HG03097 (cell line): ENCODE results near the gene NUP205.
"Not testable (repeated sequence)": the region's sequence is repeated elsewhere in the genome, so short reads cannot be mapped to it uniquely, and the experiment has no call there.

ENCODE experiments used
- ATAC-seq: cut with Tn5 transposase; IDR thresholded peaks from one replicate; pipeline ENCODE4 v1.9.1; 2021; ENCODE audit not compliant: unreplicated experiment, low FRiP score

Gene NUP205

GRCh38 chr7:135664046-135664589, 106.4 kb downstream of the NUP205 start:
- ATAC-seq: no peak

GRCh38 chr7:135665042-135665441, 107.3 kb downstream of the NUP205 start:
- ATAC-seq: no peak

GRCh38 chr7:135666156-135666555, 108.4 kb downstream of the NUP205 start:
- ATAC-seq: no peak

- ATAC-seq: no peak
Observed at GRCh38 chr7:135666846-135667245, 109.1 kb downstream of the NUP205 start.

GRCh38 chr7:135667626-135668025, 109.9 kb downstream of the NUP205 start:
- not testable (repeated sequence) for ATAC-seq

DNA sequence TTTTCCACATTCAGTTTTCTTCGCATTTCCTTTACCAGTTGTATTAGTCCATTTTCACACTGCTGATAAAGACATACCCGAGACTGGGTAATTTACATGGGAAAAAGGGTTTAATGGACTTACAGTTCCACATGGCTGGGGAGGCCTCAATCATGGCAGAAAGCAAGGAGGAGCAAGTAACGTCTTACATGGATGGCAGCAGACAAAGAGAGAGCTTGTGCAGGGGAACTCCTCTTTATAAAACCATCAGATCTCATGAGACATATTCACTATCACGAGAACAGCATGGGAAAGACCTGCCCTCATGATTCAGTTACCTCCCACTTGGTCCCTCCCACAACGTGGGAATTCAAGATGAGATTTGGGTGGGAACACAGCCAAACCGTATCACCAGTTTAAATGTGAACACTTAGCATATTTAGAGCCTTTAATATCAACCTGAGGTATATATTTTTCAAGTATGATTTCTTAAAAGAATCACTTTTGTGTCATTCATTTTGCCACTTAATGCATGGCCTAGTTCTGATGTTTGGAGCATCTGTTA, 111.2 kb downstream of the NUP205 start:
- ATAC-seq: not testable (repeated sequence)

- ATAC-seq: no peak
Observed at GRCh38 chr7:135669774-135670173, 112.1 kb downstream of the NUP205 start.

GRCh38 chr7:135670179-135670578, 112.5 kb downstream of the NUP205 start:
- ATAC-seq: no peak

DNA sequence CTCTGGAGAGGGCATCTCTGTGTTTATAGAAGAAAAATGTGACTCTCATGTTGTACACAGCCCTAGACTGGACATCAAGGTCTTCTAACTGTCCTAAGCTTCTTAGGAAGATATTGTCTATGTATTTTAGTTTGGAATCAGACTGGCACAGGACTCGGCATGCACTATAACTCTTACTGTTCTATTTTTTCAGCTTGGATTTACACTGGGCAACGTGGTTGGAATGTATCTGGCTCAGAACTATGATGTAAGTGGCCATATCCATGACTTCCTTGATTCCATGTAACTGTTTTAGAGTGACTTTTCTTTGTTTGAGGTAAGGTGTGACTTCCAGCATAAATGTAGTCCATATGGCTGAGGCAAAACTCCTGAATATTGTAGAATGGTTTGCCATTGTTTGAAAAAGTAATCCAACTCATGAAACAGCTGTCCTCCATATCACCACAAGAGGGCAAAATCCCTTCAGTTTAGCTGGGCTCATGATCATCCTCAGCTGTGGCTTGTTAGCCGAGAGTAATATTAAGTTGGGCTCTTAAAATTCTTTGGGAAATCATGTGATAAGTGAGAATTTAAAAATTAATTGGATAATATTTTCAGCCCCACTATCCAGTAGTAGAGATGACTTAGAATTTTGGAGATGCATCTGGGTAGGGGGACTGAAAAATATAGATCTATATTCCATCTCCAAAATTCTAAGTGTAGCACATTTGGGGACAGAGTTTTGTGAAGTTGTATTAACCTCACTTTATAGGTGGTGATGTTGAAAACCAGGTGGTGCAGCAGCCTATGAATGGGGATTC, 115.0 kb downstream of the NUP205 start:
- ATAC-seq: no peak

GRCh38 chr7:135673360-135673706, 115.6 kb downstream of the NUP205 start:
- ATAC-seq: no peak

GRCh38 chr7:135678612-135679575, 121.2 kb downstream of the NUP205 start:
- no peak for ATAC-seq

GRCh38 chr7:135681762-135682161, 124.0 kb downstream of the NUP205 start:
- no peak for ATAC-seq

GRCh38 chr7:135682191-135682590, 124.5 kb downstream of the NUP205 start:
- no peak for ATAC-seq

GRCh38 chr7:135683609-135684008, 125.9 kb downstream of the NUP205 start:
- no peak for ATAC-seq

DNA sequence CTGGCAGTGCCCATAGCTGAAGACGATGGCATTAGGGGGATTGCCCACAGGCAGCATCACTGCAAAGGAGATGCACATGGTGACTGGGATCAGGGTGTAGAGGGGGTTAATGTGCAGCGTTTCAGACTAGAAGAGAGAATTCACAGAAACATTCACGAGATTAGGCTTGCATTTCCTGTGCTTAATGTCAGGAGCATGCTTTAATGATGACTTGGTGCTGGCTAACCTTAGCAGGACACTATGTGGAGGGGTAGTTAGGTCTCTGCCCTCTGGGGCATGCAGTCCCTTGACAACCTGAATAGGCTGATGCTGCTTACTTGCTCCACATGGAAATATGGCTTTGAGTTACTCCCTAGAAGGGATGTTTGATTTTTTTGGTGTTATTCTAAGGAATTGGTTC, 126.4 kb downstream of the NUP205 start:
- no peak for ATAC-seq

DNA sequence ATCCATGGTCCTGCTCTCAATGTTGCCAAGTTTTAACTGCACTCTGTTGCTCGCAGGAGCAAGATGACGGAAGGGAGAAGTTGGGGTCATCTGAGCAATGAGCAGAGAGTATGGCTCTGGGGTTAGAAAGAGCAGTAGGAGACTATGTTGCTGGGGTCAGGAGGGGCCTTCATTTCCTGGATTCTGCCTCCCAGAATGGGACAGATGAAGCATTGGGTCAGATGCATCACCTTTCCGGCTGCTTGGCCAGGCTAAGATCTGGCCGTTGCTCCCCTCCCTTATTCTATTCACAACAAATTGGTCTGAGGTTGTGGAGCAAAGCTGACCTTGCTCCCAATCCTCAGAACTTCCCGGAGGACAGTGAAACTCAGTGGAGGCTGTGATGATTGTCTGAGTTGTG, 127.0 kb downstream of the NUP205 start:
- no peak for ATAC-seq

- ATAC-seq: no peak
Observed at GRCh38 chr7:135685306-135686084, 127.8 kb downstream of the NUP205 start.

DNA sequence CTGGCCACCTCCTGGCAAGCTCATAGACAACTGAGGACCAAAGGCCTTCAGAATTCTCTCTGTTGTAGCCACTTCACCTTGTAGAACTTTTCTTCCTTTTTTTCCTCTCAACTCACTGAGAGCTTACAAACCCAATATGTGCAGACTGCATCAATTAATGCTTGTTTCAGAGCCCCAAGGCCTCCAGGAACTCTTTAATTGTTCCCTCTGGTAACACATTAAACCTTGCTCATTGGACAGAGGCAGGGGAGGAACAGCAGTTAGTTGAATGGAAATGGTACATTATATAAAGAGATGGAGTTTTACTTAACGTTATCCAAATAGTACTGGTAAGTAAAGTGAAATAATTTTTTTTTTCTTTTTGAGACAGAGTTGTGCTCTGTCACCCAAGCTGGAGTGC, 129.7 kb downstream of the NUP205 start:
- ATAC-seq: no peak

DNA sequence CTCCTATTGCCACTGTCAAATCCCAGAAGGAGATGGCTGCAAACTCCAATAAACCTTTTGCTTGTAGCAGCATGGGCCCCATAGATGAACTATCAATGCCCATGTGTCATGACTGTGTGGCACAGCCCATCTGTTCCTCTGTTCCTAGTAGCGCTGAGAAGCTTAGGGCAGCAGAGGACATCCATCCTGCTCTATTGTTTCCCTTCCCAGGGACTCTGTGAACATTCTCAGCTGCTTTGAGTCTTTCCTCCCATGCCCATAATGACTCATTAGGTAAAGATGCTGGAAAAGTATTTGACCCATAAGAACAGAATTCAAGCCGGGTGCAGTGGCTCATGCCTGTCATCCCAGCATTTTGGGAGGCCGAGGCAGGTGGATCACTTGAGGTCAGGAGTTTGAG, 132.8 kb downstream of the NUP205 start:
- ATAC-seq: no peak

DNA sequence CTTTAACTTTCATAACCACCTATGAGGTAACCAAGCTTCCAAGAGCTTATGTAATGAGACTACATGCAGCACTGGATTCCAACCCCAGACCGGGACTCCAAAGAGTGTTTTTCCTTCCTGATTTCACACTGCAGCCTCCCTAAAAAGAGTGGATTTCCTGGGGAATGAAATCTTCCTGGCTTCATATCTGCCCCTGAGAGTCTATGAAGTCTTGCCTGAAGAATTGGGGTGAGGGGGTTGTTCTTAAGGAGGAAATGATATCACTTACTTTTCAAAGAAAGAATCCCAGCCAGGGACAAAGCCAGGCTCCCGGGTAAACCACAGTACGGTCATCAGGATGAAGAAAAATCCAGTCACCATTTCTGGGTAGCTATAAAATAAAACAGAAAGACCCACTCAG, 134.3 kb downstream of the NUP205 start:
- ATAC-seq: no peak
